ENCODE measurements around the gene CD200. TPM values are rescaled to one million over a fixed set of nuclear protein-coding genes. Genes with fewer than 3 reads are reported as not detected.

CD200 gene
- polyA plus RNA-seq, 2 of the 4 experiments (the other 2 are of a cell fraction): not detected

DNA sequence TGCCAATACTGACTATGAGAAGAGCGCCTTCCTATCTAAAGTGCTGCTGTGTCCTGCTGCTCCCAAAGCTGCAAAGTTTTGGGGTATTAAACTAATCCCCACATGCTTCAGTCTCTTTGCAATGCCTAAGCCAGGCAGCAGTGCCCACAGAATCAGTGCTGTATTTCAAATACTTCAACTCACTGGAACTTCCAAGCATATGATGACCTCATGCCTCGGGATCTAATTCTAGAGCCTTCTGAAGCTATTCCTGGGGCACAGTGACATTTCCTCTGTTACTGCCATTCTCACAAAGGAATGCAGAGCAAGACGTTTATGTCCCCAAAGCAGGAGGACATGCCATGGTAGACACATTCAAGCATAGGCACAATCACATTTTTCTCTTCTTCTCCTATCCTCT is 78.5 kb downstream of the CD200 start:
- no peak overlapping the region for H3K4me3 ChIP-seq
- CTCF ChIA-PET: interaction anchor here (0.6 to 1.6 kb wide), 2 partner anchors 118 to 837 kb away, joined by 3 to 4 read pairs; no protein-coding TSS in a partner anchor
- DNase-seq (ENCODE audit: low read depth in 1 of 2, low spot score in 1 of 2): no peak
- POLR2A ChIA-PET: no interaction called here
- no peaks in the 10 kb centered on the region for H3K4me1 ChIP-seq
- FAIRE-seq: no peak
- WGBS (ENCODE audit: missing lambda C conversion rate): 19% methylated on average over 3 of the region's 3 CpGs
- TF ChIP-seq POLR2AphosphoS2 (conservative IDR thresholded peaks at IDR 0.05; ENCODE audit: low read length) (no peak), JUN (IDR thresholded peaks at IDR 0.05) (no peak), ZNF302 (CRISPR knock-in tag; IDR thresholded peaks at IDR 0.05) (no peak), ZFP36 (IDR thresholded peaks at IDR 0.05; ENCODE audit: borderline replicate concordance, partially characterized antibody) (no peak), FOSL2 (IDR thresholded peaks at IDR 0.05) (no peak), FOSL2 (CRISPR knock-in tag; IDR thresholded peaks at IDR 0.05) (no peak)
- TF ChIP-seq, protein P1, sequence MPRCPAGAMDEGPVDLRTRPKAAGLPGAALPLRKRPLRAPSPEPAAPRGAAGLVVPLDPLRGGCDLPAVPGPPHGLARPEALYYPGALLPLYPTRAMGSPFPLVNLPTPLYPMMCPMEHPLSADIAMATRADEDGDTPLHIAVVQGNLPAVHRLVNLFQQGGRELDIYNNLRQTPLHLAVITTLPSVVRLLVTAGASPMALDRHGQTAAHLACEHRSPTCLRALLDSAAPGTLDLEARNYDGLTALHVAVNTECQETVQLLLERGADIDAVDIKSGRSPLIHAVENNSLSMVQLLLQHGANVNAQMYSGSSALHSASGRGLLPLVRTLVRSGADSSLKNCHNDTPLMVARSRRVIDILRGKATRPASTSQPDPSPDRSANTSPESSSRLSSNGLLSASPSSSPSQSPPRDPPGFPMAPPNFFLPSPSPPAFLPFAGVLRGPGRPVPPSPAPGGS (IDR thresholded peaks at IDR 0.05): no peak
- ATAC-seq: no peak; a peak in 1 of 6 replicates
- H3K9me3 ChIP-seq: no peaks in the 10 kb centered on the region
- no peak overlapping the region for H3K27ac ChIP-seq
- H3K4me2 ChIP-seq: no peak overlapping the region

Other genes starting within 250 kb of the CD200 start
- 10.3 and 11.5 TPM in 2 replicates for gene C3orf52, start 246.8 kb upstream of the CD200 start, polyA plus RNA-seq (2011; rRNA removed)
- 7.0 to 7.7 TPM (median 7.5 TPM) in 3 replicates for gene C3orf52, start 246.8 kb upstream of the CD200 start, polyA plus RNA-seq (2017; fragmentation: RNase III; extraction: RNeasy Plus Mini Kit Qiagen cat#74134 plus additional on column Dnase treatment)
- not detected in 2 replicates for gene GCSAM, start 199.9 kb upstream of the CD200 start, polyA plus RNA-seq (2011; rRNA removed)
- gene GCSAM, start 199.9 kb upstream of the CD200 start, polyA plus RNA-seq (2017; fragmentation: RNase III; extraction: RNeasy Plus Mini Kit Qiagen cat#74134 plus additional on column Dnase treatment): not detected in 3 replicates
- not detected in 2 replicates for gene SLC9C1, start 38.9 kb upstream of the CD200 start, polyA plus RNA-seq (2011; rRNA removed)
- not detected in 3 replicates for gene SLC9C1, start 38.9 kb upstream of the CD200 start, polyA plus RNA-seq (2017; fragmentation: RNase III; extraction: RNeasy Plus Mini Kit Qiagen cat#74134 plus additional on column Dnase treatment)
- 0.03 TPM in 1 of 2 replicates, not detected in the other for gene BTLA, start 166.3 kb downstream of the CD200 start, polyA plus RNA-seq (2011; rRNA removed)
- 0.09 TPM in 1 of 3 replicates, not detected in the others for gene BTLA, start 166.3 kb downstream of the CD200 start, polyA plus RNA-seq (2017; fragmentation: RNase III; extraction: RNeasy Plus Mini Kit Qiagen cat#74134 plus additional on column Dnase treatment)
- gene ATG3, start 228.8 kb downstream of the CD200 start, polyA plus RNA-seq (2011; rRNA removed): 47.0 and 74.5 TPM in 2 replicates
- gene ATG3, start 228.8 kb downstream of the CD200 start, polyA plus RNA-seq (2017; fragmentation: RNase III; extraction: RNeasy Plus Mini Kit Qiagen cat#74134 plus additional on column Dnase treatment): 47.5 to 58.2 TPM (median 50.2 TPM) in 3 replicates
- gene SLC35A5, start 228.9 kb downstream of the CD200 start, polyA plus RNA-seq (2011; rRNA removed): 53.4 and 64.7 TPM in 2 replicates
- gene SLC35A5, start 228.9 kb downstream of the CD200 start, polyA plus RNA-seq (2017; fragmentation: RNase III; extraction: RNeasy Plus Mini Kit Qiagen cat#74134 plus additional on column Dnase treatment): 18.7 to 21.0 TPM (median 19.0 TPM) in 3 replicates

All from A549 (cell line).